Testis (tissue), 3 donors: ENCODE results near the gene TENT5C. TPM values are rescaled to one million over a fixed set of nuclear protein-coding genes. Genes with fewer than 3 reads are reported as not detected.

ENCODE experiments used
- DNase-seq: peaks from one replicate; pipeline ENCODE4 v3.0.0-alpha.2; 2019
- H3K27ac ChIP-seq, 2 donors: fragments of 200-600 bp; sonication (generic); one replicate each; pipeline ENCODE4 v1.5.1; 2019
- H3K27me3 ChIP-seq: fragments of 200-600 bp; sonication (generic); one replicate; pipeline ENCODE4 v1.5.1; 2019
- H3K36me3 ChIP-seq: fragments of 200-600 bp; sonication (generic); one replicate; pipeline ENCODE4 v1.5.1; 2017; ENCODE audit warnings: low read depth; ENCODE audit errors: missing control alignments
- H3K4me1 ChIP-seq: fragments of 200-600 bp; sonication (generic); one replicate; pipeline ENCODE4 v1.5.1; 2019
- H3K4me3 ChIP-seq, 2 donors: fragments of 200-600 bp; sonication (generic); one replicate each; pipeline ENCODE4 v1.5.1; 2017 to 2019
- H3K9me3 ChIP-seq: fragments of 200-600 bp; sonication (generic); one replicate; pipeline ENCODE4 v1.5.1; 2017
- POLR2A ChIP-seq: fragments of 450-650 bp; IDR thresholded peaks from one replicate; pipeline ENCODE4 v1.6.1; 2017; ENCODE audit warnings: antibody characterized with exemption, mild to moderate bottlenecking, moderate library complexity
- WGBS, 2 donors: methylation state at CpG; one replicate each; pipeline ENCODE4 v1.1.5; 2018; 5-methylcytosine and 5-hydroxymethylcytosine counted together
- intact Hi-C: fragments of 100-400 bp; cut with DNase I; formaldehyde crosslinking; loops from one replicate; pipeline ENCODE4 v1.15.1; 2023; ENCODE audit warnings: low total_unique reads
- polyA plus RNA-seq: library from polyadenylated mRNA; stranded (reverse); fragments of 350-450 nt; fragmentation: Illumina TruSeq; extraction: RNeasy Lipid Tissue Mini Kit (QIAGEN cat#74804); gene quantifications from one replicate; pipeline ENCODE4 v1.2.3, GENCODE V29; 2014; ENCODE audit warnings: low read depth, low replicate concordance; ENCODE audit not compliant: insufficient read depth
- total RNA-seq, 2 donors: library from RNA; depleted of rRNA; stranded (reverse); fragments of >200 nt; gene quantifications; one replicate each; pipeline ENCODE4 v1.2.3, GENCODE V29; 2016
- TF ChIP-seq, protein P1 (sequence below), 3 experiments: fragments of 450-650 bp in 2 of 3; fragments of 200-600 bp in 1 of 3; sonication (generic) in 1 of 3; IDR thresholded peaks; one replicate each; pipeline ENCODE4 v1.5.1; 2016 to 2019; ENCODE audit warnings: antibody characterized with exemption in 3 of 3, mild to moderate bottlenecking in 2 of 3, moderate library complexity in 1 of 3

TENT5C gene
- total and polyA plus RNA-seq, 3 donors from 2014 or later = 38.4 to 72.4 (median 67.3) TPM

DNA sequence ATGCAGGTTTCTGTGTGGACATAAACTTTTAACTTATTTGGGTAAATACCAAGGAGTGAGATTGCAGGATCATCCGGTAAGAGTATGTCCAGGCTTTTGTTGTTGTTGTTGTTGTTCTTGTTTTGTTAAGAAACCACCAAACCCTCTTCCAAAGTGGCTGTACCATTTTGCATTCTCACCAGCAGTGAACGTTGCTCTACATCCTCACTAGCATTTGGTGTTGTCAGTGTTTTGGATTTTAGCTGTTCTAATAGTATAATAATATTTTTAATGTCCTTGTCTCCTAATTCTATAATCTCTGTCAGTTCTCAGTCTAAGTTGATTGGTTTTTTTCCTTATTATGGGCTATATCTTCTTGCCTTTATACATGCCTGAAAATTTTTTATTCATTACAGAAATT, 37.8 kb downstream of the TENT5C start:
- WGBS, 2 donors = 82 to 90% methylated on average over 2 of the region's 2 CpGs
- Histone ChIP-seq H3K27ac (no peak overlapping the region), H3K27me3 (no peaks in the 10 kb centered on the region), H3K9me3 (no peaks in the 10 kb centered on the region), H3K4me1 (no peaks in the 10 kb centered on the region), H3K36me3 (no peaks in the 10 kb centered on the region), H3K4me3 (no peak overlapping the region)
- no peak for DNase-seq
- intact Hi-C loops = no loop called here
- TF ChIP-seq POLR2A = no peak
- TF ChIP-seq, protein P1, sequence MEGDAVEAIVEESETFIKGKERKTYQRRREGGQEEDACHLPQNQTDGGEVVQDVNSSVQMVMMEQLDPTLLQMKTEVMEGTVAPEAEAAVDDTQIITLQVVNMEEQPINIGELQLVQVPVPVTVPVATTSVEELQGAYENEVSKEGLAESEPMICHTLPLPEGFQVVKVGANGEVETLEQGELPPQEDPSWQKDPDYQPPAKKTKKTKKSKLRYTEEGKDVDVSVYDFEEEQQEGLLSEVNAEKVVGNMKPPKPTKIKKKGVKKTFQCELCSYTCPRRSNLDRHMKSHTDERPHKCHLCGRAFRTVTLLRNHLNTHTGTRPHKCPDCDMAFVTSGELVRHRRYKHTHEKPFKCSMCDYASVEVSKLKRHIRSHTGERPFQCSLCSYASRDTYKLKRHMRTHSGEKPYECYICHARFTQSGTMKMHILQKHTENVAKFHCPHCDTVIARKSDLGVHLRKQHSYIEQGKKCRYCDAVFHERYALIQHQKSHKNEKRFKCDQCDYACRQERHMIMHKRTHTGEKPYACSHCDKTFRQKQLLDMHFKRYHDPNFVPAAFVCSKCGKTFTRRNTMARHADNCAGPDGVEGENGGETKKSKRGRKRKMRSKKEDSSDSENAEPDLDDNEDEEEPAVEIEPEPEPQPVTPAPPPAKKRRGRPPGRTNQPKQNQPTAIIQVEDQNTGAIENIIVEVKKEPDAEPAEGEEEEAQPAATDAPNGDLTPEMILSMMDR (IDR thresholded peaks at IDR 0.05) = no peak

DNA sequence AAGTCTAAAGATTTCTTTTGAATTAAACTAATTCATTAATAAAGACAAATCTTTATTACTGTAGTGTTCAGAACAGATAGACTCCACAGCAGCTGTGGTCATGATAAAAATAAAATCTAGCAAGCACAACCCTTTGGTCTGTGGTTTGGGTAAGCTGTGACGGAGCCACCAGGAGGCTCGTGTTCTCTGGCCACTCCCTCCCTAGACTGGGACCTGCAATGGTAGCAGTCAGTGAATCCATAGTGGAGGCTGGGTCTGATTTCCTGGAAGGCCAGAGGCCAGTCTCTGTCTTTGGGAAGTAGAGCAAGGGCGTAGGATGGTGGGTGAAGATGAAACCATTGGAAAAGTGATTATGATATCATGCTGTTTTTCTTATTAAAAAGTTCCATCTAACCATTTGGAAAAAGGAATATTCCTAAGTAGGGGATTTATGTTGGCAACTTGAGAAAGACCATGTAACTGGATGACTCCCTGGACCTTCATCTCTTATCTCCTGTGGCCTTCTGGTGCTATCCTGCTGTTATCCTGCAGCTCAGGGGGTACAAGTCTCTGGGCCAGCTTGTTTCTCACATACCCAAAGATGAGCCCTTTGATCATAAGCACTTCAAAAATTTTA, 39.0 kb downstream of the TENT5C start:
- Histone ChIP-seq H3K4me3 (no peak overlapping the region), H3K36me3 (no peaks in the 10 kb centered on the region), H3K4me1 (no peaks in the 10 kb centered on the region), H3K27ac (no peak overlapping the region), H3K9me3 (no peaks in the 10 kb centered on the region), H3K27me3 (no peaks in the 10 kb centered on the region)
- intact Hi-C loops = no loop called here
- TF ChIP-seq, protein P1 (IDR thresholded peaks at IDR 0.05) = no peak
- TF ChIP-seq POLR2A = no peak
- WGBS, 2 donors = 80 to 89% methylated on average over 3 of the region's 3 CpGs
- DNase-seq = no peak

DNA sequence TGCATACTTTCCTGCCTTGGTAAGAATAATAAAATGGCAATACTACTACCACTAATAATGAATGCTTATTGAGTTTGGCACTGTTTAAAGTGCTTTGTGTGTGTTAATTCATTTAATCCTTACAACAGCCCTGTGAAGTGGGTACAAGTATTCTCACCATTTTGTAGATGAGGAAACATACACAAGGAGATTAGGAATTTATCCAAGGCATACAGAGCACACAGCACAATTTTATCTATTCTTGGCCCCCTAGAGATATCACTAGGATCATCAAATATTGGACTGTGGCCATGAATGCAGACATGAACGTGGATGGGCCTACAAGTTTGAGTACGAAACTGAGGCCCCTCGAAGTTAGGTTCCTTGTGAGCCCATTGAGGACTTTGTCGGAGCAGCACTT, 39.5 kb downstream of the TENT5C start:
- WGBS, 2 donors = 88 to 93% methylated on average over 4 of the region's 4 CpGs

DNA sequence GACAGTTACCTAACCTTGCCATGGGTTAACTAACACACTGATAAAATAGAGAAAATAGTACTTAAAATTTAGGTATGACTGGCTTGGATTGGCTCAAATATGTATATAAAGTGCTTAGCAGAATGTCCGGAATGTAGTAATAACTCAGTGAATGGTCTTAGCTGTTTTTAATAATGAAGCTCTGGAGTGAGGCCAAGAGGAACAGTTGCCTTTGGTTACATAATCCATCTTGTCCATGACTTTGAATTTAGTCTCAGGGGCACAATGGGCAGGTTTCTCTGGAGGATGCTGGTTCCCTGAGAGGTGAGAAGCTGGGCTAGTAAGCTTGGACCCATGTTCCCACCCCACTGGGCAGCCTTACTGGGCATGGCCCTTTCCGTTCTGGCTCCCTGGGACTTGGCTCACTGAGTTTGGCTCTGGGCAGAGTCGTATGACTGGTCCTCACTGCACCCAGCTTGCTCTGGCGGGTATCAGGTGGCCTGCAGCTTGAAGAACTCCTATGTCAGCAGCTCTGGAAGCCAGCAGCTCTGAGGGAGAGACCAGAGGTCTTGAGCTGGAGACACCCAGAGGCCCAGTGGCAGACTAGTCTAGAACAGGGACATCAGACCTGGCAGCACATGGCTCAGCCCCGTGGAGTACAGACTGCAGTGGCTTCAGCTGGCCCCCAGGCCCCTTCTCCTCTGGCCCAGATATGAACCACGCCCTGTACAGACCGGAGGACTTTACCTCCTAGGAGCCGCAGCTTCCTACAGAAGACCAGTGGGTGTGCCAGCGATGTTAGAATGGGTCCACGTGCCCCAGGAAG, 40.4 kb downstream of the TENT5C start:
- TF ChIP-seq POLR2A = no peak
- TF ChIP-seq, protein P1 (IDR thresholded peaks at IDR 0.05) = no peak
- Histone ChIP-seq H3K4me1 (no peaks in the 10 kb centered on the region), H3K27ac (no peak overlapping the region), H3K4me3 (no peak overlapping the region), H3K36me3 (no peaks in the 10 kb centered on the region), H3K9me3 (no peaks in the 10 kb centered on the region), H3K27me3 (no peaks in the 10 kb centered on the region)
- WGBS, 2 donors = 94 to 95% methylated on average over 8 to 10 of the region's 10 CpGs
- intact Hi-C loops = no loop called here
- DNase-seq = no peak

More for the DNA sequence above, 39.5 kb downstream of the TENT5C start:
- Histone ChIP-seq H3K9me3 (no peaks in the 10 kb centered on the region), H3K36me3 (no peaks in the 10 kb centered on the region), H3K27me3 (no peaks in the 10 kb centered on the region), H3K4me3 (no peak overlapping the region), H3K27ac (no peak overlapping the region), H3K4me1 (no peaks in the 10 kb centered on the region)
- DNase-seq = no peak
- intact Hi-C loops = no loop called here
- TF ChIP-seq, protein P1 (IDR thresholded peaks at IDR 0.05) = no peak
- no peak for TF ChIP-seq POLR2A
